Liver (tissue), 2 donors: ENCODE results near the gene CR1L.

ENCODE experiments used
- CTCF ChIP-seq: fragments of 150-350 bp; IDR thresholded peaks from 2 replicates; pipeline ENCODE4 v1.5.1; 2017; ENCODE audit warnings: improper control_type of control experiment, low read depth, low read length; ENCODE audit not compliant: missing input control
- MAX ChIP-seq: IDR thresholded peaks from 2 replicates; pipeline ENCODE4 v1.6.1; 2016; ENCODE audit warnings: antibody characterized with exemption
- donor health status: healthy.

GRCh38 chr1:207612762-207613161 lies 32.2 kb upstream of the CR1L start:
- TF ChIP-seq CTCF: no peak
- no peak for TF ChIP-seq MAX
